ENCODE results near the gene SLIT2. TPM values are rescaled to one million over a fixed set of nuclear protein-coding genes. Genes with fewer than 3 reads are reported as not detected.
A peak's percentile ranks its signal among the peaks of the same experiment; 100 is the strongest.

The SLIT2 gene
- total RNA-seq, 4 donors from 2014 or later = 0.97 to 4.2 (median 3.8) TPM

DNA sequence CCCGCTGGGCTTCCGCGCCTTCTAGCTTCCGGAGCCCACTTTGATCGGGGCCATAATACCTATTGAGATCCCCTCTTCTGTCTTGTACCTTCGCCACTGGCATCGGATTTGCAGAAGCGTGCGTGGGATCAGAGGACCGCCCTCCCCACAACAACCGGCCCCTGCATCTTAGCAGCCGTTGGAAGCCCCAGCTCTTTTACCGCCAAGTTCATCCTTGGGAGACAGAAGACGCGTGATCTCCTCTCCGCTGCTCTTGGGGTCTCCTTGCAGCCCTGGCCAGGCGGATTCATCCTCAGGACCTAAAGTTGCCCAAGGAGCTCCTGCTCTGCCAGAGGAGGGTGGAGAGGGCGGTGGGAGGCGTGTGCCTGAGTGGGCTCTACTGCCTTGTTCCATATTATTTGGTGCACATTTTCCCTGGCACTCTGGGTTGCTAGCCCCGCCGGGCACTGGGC lies 1.6 kb downstream of the SLIT2 start:
- TF ChIP-seq, protein P1, sequence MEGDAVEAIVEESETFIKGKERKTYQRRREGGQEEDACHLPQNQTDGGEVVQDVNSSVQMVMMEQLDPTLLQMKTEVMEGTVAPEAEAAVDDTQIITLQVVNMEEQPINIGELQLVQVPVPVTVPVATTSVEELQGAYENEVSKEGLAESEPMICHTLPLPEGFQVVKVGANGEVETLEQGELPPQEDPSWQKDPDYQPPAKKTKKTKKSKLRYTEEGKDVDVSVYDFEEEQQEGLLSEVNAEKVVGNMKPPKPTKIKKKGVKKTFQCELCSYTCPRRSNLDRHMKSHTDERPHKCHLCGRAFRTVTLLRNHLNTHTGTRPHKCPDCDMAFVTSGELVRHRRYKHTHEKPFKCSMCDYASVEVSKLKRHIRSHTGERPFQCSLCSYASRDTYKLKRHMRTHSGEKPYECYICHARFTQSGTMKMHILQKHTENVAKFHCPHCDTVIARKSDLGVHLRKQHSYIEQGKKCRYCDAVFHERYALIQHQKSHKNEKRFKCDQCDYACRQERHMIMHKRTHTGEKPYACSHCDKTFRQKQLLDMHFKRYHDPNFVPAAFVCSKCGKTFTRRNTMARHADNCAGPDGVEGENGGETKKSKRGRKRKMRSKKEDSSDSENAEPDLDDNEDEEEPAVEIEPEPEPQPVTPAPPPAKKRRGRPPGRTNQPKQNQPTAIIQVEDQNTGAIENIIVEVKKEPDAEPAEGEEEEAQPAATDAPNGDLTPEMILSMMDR (IDR thresholded peaks at IDR 0.05) = no peak
- no peak for TF ChIP-seq POLR2A (IDR thresholded peaks at IDR 0.05)
- H3K4me3 ChIP-seq (ENCODE audit: low read depth, poor library complexity, severe bottlenecking) = peak overlapping the region; percentile 39
- intact Hi-C loops (cut with DNase I; ENCODE audit: low total_unique reads) = no loop called here
- WGBS, 2 donors = 1 to 4% methylated on average over 16 to 21 of the region's 21 CpGs
- DNase-seq (ENCODE audit: low spot score in 2 of 2) = no peak

DNA sequence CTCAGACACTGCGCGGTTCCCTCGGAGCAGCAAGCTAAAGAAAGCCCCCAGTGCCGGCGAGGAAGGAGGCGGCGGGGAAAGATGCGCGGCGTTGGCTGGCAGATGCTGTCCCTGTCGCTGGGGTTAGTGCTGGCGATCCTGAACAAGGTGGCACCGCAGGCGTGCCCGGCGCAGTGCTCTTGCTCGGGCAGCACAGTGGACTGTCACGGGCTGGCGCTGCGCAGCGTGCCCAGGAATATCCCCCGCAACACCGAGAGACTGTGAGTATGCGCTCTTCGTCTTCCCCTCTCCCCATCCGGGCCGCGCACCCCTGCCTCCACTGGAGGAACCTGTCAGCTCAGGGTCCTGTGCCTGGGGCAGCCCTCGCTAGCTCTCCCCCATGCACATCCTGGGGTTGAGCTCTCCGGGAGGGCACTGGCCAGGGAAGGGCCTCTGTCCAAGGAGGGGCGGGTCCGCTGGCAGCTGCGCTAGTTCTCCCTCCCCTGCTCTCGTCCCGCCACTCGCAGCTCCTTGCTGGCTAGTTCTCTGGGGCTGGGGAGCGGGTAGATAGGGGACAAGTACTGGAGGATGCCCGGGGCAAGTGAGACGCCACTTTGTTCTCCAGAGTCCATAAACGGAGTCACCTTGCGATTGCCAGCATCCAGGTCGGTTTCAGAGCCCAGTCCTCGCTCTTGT lies 2.2 kb downstream of the SLIT2 start:
- peak in 1 of 2 donors; percentile 87 for DNase-seq (ENCODE audit: low spot score in 2 of 2)
- WGBS, 2 donors = 2% methylated on average over 36 to 37 of the region's 43 CpGs

DNA sequence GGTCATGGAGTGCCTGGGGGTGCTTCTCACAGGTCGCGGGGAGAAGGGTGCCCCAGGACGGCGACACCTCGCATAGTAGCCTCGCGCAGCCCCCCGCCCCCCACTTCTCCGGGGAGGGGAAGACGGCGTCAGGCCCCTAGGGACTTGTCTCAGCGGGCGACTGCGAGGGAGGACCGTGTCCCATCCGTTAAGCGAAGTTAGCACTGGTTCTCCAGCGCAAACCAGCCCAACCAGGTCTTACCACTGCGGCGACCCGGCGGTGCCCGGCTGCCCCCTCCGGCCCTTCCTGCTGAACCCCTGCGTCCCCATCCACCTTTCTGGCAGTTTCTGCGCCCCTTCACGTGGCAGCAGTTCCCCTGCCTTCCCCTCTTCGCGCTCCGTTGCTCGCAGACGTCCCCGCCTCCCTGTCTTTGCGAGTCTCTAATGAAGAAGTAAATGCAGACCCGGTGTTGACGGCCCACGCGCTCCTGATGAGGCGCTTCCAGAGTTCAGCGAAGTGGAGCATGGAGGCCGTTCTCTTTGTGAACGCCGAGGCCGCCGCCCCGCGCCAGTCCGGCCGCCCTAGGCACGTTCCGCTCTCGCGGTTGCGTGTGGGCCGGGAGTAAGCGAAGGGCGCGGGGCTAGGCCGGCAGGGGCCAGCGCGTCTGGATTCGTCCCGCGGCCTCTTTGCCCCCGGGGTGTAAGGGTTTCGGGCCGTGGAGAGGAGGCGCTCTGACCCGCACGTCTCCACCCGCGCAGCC lies 3.0 kb downstream of the SLIT2 start:
- TF ChIP-seq POLR2A (IDR thresholded peaks at IDR 0.05) = no peak
- TF ChIP-seq, protein P1 (IDR thresholded peaks at IDR 0.05) = no peak
- peak in 1 of 2 donors; percentile 86 for DNase-seq (ENCODE audit: low spot score in 2 of 2)
- intact Hi-C loops (cut with DNase I; ENCODE audit: low total_unique reads) = no loop called here

More for the DNA sequence above, 2.2 kb downstream of the SLIT2 start:
- peak overlapping the region; percentile 39 for H3K4me3 ChIP-seq (ENCODE audit: low read depth, poor library complexity, severe bottlenecking)
- TF ChIP-seq, protein P1 (IDR thresholded peaks at IDR 0.05) = no peak
- TF ChIP-seq POLR2A (IDR thresholded peaks at IDR 0.05) = no peak
- intact Hi-C loops (cut with DNase I; ENCODE audit: low total_unique reads) = no loop called here

DNA sequence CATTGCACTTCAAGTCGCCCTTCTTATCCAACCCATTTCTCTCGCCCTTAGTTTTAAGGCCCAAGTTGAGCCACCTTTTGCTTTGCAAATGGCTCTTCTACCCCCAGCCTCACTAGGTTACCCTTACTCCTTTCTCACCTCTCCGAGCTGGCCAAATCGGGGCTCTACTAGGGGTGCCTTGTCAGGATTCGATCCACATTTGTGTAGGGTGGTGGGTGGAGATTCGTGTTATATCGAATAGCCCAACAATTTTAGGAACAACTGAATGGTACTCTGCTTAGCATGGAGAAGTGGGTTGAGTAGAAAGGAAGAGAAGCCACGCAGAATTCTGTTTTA lies 3.5 kb downstream of the SLIT2 start:
- 44 to 52% methylated on average over 8 of the region's 8 CpGs for WGBS, 2 donors
- DNase-seq (ENCODE audit: low spot score in 2 of 2) = no peak
- intact Hi-C loops (cut with DNase I; ENCODE audit: low total_unique reads) = no loop called here
- no peak for TF ChIP-seq POLR2A (IDR thresholded peaks at IDR 0.05)
- TF ChIP-seq, protein P1 (IDR thresholded peaks at IDR 0.05) = no peak
- H3K4me3 ChIP-seq (ENCODE audit: low read depth, poor library complexity, severe bottlenecking) = no peak overlapping the region

More for the DNA sequence above, 3.0 kb downstream of the SLIT2 start:
- 3 to 10% methylated on average over 45 to 48 of the region's 72 CpGs for WGBS, 2 donors
- H3K4me3 ChIP-seq (ENCODE audit: low read depth, poor library complexity, severe bottlenecking) = peak overlapping the region; percentile 39

- TF ChIP-seq, protein P1 (IDR thresholded peaks at IDR 0.05) = no peak
- TF ChIP-seq POLR2A (IDR thresholded peaks at IDR 0.05) = no peak
- H3K4me3 ChIP-seq (ENCODE audit: low read depth, poor library complexity, severe bottlenecking) = no peak overlapping the region
- intact Hi-C loops (cut with DNase I; ENCODE audit: low total_unique reads) = no loop called here
- no peak for DNase-seq (ENCODE audit: low spot score in 2 of 2)
- 65 to 70% methylated on average over 4 of the region's 4 CpGs for WGBS, 2 donors
These were observed 4.1 kb downstream of the SLIT2 start for GRCh38 chr4:20255823-20256222.

All from lower leg skin (tissue), 4 donors.